Chondrocyte (in vitro differentiated cells): Measurements from ENCODE around the gene GARS1. TPM values are rescaled to one million over a fixed set of nuclear protein-coding genes. Genes with fewer than 3 reads are reported as not detected.

Source experiments
- DNase-seq: peaks from one replicate; pipeline ENCODE4 v3.0.0; 2021; ENCODE audit warnings: mixed read lengths, low spot score
- H3K27ac Mint-ChIP-seq: one replicate; pipeline ENCODE4 v1.8.0; 2021; ENCODE audit warnings: mild to moderate bottlenecking, moderate library complexity, mixed read lengths; ENCODE audit not compliant: unreplicated experiment
- H3K27me3 Mint-ChIP-seq: 2 replicates; pipeline ENCODE4 v1.8.0; 2021; ENCODE audit warnings: low read depth, mixed read lengths
- H3K36me3 Mint-ChIP-seq: 2 replicates; pipeline ENCODE4 v1.8.0; 2021; ENCODE audit warnings: low read depth, mixed read lengths
- H3K4me1 Mint-ChIP-seq: 2 replicates; pipeline ENCODE4 v1.8.0; 2021; ENCODE audit warnings: low read depth, mild to moderate bottlenecking, mixed read lengths
- H3K4me3 Mint-ChIP-seq: one replicate; pipeline ENCODE4 v1.8.0; 2021; ENCODE audit warnings: mild to moderate bottlenecking, moderate library complexity, mixed read lengths; ENCODE audit not compliant: unreplicated experiment
- H3K9me3 Mint-ChIP-seq: 2 replicates; pipeline ENCODE4 v1.8.0; 2021; ENCODE audit warnings: low read depth, mixed read lengths
- total RNA-seq: library from RNA; stranded (reverse); gene quantifications from 3 replicates; pipeline ENCODE4 v1.2.1, GENCODE V29; 2021
- TF ChIP-seq, protein P1 (sequence below): fragments of 200-600 bp; sonication (generic); IDR thresholded peaks from 2 replicates; pipeline ENCODE4 v1.5.0; 2021; ENCODE audit warnings: antibody characterized with exemption, mild to moderate bottlenecking, moderate library complexity

Gene GARS1
- total RNA-seq, 1 donor from 2014 or later, result 581 TPM

DNA sequence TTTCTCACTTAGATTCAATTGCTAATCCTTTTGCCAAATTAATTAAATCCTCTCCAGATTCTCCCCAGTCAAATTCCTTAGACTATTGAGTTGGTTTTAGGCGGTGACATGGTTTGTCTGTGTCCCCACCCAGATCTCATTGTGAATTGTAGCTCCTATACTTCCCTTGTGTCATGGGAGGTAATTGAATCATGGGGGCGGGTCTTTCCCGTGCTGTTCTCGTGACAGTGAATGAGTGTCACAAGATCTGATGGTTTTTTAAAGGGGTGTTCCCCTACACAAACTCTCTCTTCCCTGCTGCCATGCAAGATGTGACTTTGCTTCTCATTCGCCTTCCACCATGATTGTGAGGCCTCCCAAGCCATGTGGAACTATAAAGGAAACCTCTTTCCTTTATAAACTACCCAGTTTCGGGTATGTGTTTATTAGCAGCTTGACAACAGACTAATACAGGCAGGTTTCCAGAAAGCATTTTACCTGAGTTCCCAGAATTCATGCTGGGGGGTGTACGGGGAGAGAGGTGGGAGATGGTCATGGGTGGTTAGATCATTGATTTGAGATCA, 44.7 kb upstream of the GARS1 start:
- Mint-ChIP-seq H3K9me3 (peaks cover 3% of the 10 kb centered on the region), H3K4me1 (peaks cover 30% of the 10 kb centered on the region), H3K27me3 (no peaks in the 10 kb centered on the region), H3K36me3 (peaks cover 5% of the 10 kb centered on the region), H3K27ac (peak overlapping the region; percentile 12), H3K4me3 (no peak overlapping the region)
- DNase-seq, result no peak
- TF ChIP-seq, protein P1, sequence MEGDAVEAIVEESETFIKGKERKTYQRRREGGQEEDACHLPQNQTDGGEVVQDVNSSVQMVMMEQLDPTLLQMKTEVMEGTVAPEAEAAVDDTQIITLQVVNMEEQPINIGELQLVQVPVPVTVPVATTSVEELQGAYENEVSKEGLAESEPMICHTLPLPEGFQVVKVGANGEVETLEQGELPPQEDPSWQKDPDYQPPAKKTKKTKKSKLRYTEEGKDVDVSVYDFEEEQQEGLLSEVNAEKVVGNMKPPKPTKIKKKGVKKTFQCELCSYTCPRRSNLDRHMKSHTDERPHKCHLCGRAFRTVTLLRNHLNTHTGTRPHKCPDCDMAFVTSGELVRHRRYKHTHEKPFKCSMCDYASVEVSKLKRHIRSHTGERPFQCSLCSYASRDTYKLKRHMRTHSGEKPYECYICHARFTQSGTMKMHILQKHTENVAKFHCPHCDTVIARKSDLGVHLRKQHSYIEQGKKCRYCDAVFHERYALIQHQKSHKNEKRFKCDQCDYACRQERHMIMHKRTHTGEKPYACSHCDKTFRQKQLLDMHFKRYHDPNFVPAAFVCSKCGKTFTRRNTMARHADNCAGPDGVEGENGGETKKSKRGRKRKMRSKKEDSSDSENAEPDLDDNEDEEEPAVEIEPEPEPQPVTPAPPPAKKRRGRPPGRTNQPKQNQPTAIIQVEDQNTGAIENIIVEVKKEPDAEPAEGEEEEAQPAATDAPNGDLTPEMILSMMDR, result no peak

GRCh38 chr7:30552330-30552729, 42.3 kb upstream of the GARS1 start:
- peaks cover 2% of the 10 kb centered on the region for H3K36me3 Mint-ChIP-seq
- peaks cover 30% of the 10 kb centered on the region for H3K4me1 Mint-ChIP-seq
- H3K27me3 Mint-ChIP-seq, result no peaks in the 10 kb centered on the region
- H3K9me3 Mint-ChIP-seq, result peaks cover 3% of the 10 kb centered on the region
- H3K27ac Mint-ChIP-seq, result no peak overlapping the region
- TF ChIP-seq, protein P1, result no peak
- no peak overlapping the region for H3K4me3 Mint-ChIP-seq
- no peak for DNase-seq

GRCh38 chr7:30553141-30553540, 41.5 kb upstream of the GARS1 start:
- Mint-ChIP-seq H3K9me3 (peaks cover 3% of the 10 kb centered on the region), H3K4me1 (peaks cover 30% of the 10 kb centered on the region), H3K27ac (no peak overlapping the region), H3K27me3 (no peaks in the 10 kb centered on the region), H3K36me3 (peaks cover 2% of the 10 kb centered on the region), H3K4me3 (no peak overlapping the region)
- no peak for DNase-seq
- TF ChIP-seq, protein P1, result no peak

GRCh38 chr7:30553546-30553945, 41.1 kb upstream of the GARS1 start:
- Mint-ChIP-seq H3K27me3 (no peaks in the 10 kb centered on the region), H3K27ac (no peak overlapping the region), H3K36me3 (peaks cover 2% of the 10 kb centered on the region), H3K9me3 (peaks cover 3% of the 10 kb centered on the region), H3K4me3 (no peak overlapping the region), H3K4me1 (peaks cover 30% of the 10 kb centered on the region)
- no peak for DNase-seq
- TF ChIP-seq, protein P1, result no peak

GRCh38 chr7:30555525-30555924, 39.2 kb upstream of the GARS1 start:
- Mint-ChIP-seq H3K27ac (no peak overlapping the region), H3K4me1 (peaks cover 24% of the 10 kb centered on the region), H3K4me3 (no peak overlapping the region), H3K36me3 (peaks cover 2% of the 10 kb centered on the region), H3K27me3 (no peaks in the 10 kb centered on the region), H3K9me3 (peaks cover 3% of the 10 kb centered on the region)
- TF ChIP-seq, protein P1, result no peak
- DNase-seq, result no peak
